Skin epidermis (tissue), 12 donors: ENCODE data around the gene PELI1.
A peak's percentile ranks its signal among the peaks of the same experiment; 100 is the strongest.
"Not testable (repeated sequence)": the region's sequence is repeated elsewhere in the genome, so short reads cannot be mapped to it uniquely, and the experiment has no call there.

Experiments used
- H3K27ac ChIP-seq, 21 experiments: fragments of 200-600 bp; sonication (generic) in 11 of 21; one replicate each; pipeline ENCODE4 v1.5.0; 2020; ENCODE audit warnings: mild to moderate bottlenecking in 3 of 21, inconsistent platforms in 2 of 21, moderate library complexity in 2 of 21
- H3K4me3 ChIP-seq, 7 experiments: fragments of 200-600 bp; sonication (generic) in 2 of 7; one replicate each; pipeline ENCODE4 v1.5.0; 2020; ENCODE audit warnings: inconsistent platforms in 2 of 7, mild to moderate bottlenecking in 2 of 7, moderate library complexity in 1 of 7

Gene PELI1

GRCh38 chr2:64128406-64128805 lies 15.8 kb downstream of the PELI1 start:
- no peak overlapping the region for H3K4me3 ChIP-seq
- no peak overlapping the region for H3K27ac ChIP-seq

DNA sequence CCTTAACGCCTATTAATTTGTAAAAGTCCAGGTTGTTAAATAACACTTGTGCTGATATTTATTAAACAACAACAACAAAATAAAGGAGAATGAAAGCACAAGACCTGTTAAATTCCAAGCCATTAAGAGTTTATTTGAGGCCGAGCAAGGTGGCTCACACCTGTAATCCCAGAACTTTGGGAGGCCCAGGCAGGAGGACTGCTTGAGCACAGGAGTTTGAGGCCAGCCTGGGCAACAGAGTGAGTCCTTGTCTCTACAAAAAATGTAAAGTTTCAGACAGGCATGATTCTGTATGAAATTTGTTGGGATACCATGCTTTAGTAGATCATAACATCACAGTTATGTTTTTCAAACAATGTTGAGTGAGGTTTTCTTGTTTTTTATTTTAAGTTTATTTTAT lies 17.1 kb downstream of the PELI1 start:
- H3K4me3 ChIP-seq: no peak overlapping the region

GRCh38 chr2:64126601-64127000 lies 17.6 kb downstream of the PELI1 start:
- no peak overlapping the region for H3K27ac ChIP-seq
- no peak overlapping the region for H3K4me3 ChIP-seq

More for the DNA sequence above, 17.1 kb downstream of the PELI1 start:
- no peak overlapping the region for H3K27ac ChIP-seq

DNA sequence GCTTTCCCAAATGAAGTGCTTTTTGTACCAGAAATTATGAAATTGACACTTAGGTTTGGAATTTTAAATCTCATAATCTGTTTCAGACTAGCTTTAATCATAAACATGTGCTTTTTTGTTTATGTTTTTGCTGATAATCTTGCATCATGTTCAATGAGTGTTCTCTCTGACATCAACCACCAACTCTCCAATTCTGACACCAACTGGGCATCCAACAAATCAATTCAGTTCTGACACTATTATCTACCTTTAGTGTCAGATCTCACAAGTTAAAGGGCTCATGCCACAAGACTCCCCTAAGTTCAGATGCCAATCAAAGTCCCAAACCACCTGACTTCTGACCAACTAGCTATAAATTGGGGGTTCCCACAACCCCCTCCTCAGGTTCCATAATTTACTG lies 19.6 kb downstream of the PELI1 start:
- H3K4me3 ChIP-seq: no peak overlapping the region
- H3K27ac ChIP-seq: peak overlapping the region in 1 of 21 experiments; percentile 32

DNA sequence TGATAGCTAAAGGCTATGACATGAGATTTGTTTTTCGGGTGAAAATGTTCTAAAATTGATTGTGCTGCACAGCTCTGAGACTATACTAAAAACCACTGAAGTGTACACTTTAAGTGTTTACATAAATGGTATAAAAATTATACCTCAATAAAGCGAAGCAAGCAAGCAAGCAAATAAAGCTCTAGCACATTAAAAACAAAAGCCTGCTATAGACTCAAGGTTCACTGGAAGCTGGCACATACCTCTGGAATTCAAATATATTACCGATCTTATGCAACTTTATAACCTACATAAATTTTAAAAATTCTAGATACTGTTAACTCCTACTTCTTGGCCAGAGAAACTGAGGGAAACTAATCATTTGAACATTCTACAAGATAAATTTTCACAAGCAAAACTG lies 20.1 kb downstream of the PELI1 start:
- H3K4me3 ChIP-seq: no peak overlapping the region
- peak overlapping the region in 1 of 21 experiments; percentile 13 for H3K27ac ChIP-seq

GRCh38 chr2:64123740-64124139 lies 20.5 kb downstream of the PELI1 start:
- no peak overlapping the region for H3K4me3 ChIP-seq
- H3K27ac ChIP-seq: peak overlapping the region in 1 of 21 experiments; percentile 13

DNA sequence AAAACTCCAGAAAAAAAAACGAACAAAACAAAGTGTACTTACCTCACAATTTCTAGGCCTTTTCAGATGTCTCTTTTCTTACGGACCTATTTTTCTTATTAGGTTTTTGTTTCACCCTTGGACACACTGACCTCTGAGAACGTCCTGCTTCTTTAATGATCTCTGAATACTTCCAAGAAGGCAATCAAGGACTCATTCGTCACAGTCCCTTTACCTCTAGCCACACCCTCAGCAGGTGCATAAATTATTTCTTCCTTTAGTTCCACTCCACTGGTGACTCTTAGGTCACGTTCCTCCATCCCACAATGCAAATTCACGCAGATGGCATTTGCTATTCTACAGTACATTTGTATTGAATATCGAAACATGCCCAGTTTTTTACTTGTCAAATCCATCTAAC lies 21.9 kb downstream of the PELI1 start:
- Histone ChIP-seq H3K27ac (no peak overlapping the region), H3K4me3 (no peak overlapping the region)

- Histone ChIP-seq H3K4me3 (no peak overlapping the region), H3K27ac (peak overlapping the region in 3 of 21 experiments; percentile 10 to 52 (median 32))
These were observed 23.3 kb downstream of the PELI1 start for GRCh38 chr2:64120928-64121327.

DNA sequence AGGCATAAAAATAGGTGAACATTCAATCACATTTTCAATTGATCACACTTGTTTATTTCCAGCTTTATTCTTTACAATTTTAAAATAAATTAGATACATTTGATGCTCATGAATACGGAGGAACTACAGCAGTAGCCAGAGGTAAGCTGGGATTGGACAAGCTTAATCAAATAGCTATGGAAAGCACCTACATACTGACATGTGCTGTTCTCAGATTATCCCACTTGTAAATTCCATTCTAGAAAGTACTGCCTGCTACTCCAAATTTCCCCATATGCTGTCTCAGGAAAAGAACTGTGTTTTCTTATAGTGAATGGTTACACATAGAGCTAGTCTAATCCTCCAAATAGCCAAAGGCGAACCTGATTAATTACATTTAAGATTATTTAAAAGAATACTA lies 24.2 kb downstream of the PELI1 start:
- Histone ChIP-seq H3K27ac (peak overlapping the region in 3 of 21 experiments; percentile 1 to 52 (median 10)), H3K4me3 (no peak overlapping the region)

DNA sequence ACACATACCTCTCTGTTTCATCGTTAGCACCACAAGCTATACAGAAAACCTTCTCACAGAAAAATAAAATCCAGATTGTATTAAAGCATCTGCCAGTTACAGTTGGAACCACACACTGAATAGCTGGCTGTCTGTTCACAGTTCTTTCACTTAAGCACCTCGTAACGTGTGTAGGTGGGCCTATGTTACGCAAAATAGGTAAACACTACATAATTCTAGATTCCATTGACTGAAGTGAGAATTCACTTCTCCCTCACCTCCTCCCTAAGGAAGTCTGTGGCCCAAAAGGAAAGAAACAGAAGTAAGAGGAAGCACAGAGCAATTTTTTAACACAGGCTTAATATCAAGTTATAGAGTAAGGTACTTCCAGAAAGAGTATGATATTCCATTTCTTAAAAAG lies 24.9 kb downstream of the PELI1 start:
- Histone ChIP-seq H3K4me3 (no peak overlapping the region), H3K27ac (peak overlapping the region in 1 of 21 experiments; percentile 3)

DNA sequence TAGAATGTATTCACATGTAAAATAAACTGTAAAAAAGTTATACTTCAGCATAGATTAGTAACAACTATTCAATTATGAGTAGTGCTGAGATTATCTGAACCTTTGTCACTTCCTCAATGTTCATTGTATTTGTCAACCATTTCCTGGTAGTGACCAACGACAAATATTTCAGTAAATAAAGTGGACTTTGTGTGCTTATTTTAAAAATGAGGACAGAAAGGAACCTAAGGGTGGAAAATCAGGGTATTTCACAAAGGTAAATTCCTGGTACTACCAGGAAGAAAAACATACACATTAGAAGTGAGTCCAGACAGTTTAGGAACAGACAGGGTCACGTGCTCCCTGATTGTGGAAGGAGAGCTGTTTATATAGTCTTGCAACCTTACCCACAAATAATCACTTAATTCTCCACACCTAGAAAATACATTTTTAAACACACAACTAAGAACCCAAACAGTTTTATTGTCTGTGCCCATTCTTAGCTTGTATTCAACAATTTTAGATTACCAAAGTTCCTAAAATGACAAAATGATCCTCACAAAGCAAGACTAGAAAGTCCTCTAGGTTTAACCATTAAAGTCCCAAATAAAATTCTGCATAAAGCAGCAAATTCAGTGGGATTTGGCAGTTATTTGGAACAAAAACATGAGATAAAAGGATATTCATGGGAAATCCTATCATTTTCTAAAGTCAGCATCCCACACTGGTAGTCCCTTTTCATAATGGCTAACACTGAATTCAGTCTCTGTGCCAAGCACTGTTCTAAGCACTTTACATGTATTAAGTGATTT lies 28.2 kb downstream of the PELI1 start:
- Histone ChIP-seq H3K27ac (peak overlapping the region in 9 of 21 experiments; percentile 2 to 66 (median 32)), H3K4me3 (no peak overlapping the region)

- no peak overlapping the region for H3K4me3 ChIP-seq
- peak overlapping the region in 11 of 21 experiments; percentile 5 to 69 (median 46) for H3K27ac ChIP-seq
These were observed 29.3 kb downstream of the PELI1 start for GRCh38 chr2:64114912-64115277.

GRCh38 chr2:64114063-64114911 lies 29.9 kb downstream of the PELI1 start:
- Histone ChIP-seq H3K4me3 (no peak overlapping the region), H3K27ac (peak overlapping the region in 14 of 21 experiments; percentile 5 to 69 (median 42))

- Histone ChIP-seq H3K27ac (no peak overlapping the region), H3K4me3 (no peak overlapping the region)
These were observed 32.2 kb downstream of the PELI1 start for GRCh38 chr2:64112016-64112415.

DNA sequence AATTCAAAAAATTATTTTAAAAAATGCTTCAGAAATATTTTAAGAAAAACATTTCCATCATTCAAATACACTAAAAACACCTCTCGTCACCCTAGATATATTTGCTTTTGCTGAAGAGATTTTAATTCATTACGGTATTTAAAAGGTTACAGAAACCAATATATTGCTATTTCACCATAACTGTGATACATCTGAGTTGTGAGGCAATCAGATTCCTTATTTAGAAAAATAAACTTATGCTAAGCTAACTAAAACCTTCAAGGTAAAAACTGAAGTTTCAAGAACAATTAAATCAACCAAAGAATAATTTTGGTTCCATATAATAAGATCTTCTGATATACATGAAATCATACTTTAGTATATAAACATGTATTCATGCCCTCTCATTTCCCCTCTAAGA lies 32.8 kb downstream of the PELI1 start:
- Histone ChIP-seq H3K27ac (no peak overlapping the region), H3K4me3 (no peak overlapping the region)

DNA sequence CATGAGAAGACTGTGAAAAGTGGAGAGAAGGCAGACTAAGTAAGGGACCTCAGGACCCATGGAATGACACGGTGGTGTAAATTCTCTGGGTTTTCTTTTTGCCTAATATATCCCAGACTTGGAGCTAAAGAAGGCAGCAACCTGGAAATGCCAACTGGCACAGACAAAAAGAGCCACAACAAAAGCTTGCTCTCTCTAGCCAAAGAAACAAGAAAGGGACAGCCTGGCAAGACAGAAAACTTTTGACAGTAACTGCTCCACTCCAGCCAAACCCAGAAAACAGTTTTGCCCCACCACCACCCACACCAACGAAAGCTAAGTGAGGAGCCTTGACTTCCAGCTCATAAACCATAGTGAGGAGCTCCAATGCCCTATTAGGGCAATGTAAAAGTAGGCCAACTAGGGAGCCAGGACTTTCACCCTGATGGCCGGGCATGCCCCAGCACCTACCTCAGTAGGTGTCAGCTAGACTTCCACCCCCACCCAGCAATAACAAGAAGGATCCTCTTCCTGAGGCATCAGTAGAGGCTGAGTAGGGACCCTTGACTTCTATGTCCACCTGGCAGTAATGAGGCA lies 35.5 kb downstream of the PELI1 start:
- peak overlapping the region in 2 of 21 experiments; percentile 3 to 43 for H3K27ac ChIP-seq
- no peak overlapping the region for H3K4me3 ChIP-seq

DNA sequence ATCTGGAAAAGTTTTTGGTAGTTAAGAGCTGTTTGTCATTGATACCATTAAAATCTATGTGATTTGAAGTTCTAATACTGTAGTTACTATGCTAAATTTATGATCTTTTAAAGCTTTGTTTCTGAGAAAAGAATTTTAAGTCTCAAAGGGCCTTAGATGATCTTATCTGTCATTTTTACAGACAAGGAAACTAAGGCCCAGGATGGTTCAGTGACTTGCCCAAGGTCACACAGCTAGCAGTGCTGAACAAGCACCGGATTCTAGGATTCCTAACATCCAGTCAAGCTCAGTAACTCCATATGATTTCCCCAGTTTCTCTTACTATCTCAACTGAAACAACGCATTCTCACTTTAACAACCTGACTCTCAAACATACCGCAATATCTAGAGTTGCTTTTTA lies 37.7 kb downstream of the PELI1 start:
- peak overlapping the region in 2 of 21 experiments; percentile 2 to 28 for H3K27ac ChIP-seq
- H3K4me3 ChIP-seq: no peak overlapping the region

DNA sequence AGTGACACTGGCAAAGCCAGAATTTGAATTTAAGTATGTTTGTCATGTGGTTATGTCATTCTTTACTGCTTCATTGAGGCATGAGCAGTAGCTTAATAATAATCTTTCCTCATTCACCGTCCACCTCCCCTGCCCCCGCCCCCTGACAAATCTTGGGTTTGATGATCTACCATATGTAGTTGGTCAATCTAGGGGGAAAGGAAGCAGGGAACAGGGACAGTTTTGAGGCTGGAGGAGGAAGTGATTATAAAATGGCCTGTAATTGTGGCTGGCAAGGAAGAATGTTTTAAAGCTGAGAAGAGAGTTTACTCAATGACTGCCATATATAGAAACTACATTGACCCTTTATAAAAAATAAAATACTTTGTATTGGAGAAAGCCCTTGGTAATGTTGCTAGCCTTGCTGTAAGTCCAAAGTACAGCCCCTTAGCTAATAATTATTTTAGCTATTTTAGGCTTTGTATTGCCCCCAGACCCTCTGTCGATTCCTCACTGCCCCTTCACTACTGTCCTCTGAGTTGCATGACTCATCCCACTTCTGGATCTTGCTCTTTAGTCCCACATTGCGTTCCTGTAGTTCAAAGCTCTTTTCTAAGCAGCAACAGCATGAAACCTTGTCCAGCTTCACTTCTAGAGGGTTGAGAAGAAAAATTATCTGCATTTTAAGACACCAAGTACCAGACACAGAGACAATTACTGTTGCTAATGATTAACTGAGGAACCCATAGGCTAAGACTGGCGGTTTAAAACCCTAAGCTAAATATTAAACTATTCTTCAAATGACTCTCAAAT lies 38.4 kb downstream of the PELI1 start:
- Histone ChIP-seq H3K27ac (peak overlapping the region in 4 of 21 experiments; percentile 2 to 28 (median 24)), H3K4me3 (no peak overlapping the region)

DNA sequence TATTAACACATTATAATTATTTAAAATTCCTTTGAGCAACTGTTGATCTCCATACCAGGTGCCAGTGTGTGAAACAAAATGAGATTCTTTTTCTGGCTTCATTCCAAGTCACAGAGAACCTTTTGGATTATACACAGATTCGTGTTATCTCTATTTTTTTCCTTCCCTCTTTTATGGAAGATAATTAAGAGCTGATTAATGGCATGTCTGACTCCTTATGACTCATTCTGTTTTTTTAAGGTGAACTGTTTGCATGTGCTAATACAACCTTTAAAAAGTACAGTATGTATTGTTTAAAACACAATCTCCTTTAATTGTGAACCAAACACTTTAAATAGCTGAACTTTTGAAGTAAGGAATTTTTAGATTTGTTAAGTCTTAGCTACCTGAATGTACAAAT lies 39.3 kb downstream of the PELI1 start:
- Histone ChIP-seq H3K4me3 (no peak overlapping the region), H3K27ac (peak overlapping the region in 1 of 21 experiments; percentile 2)

DNA sequence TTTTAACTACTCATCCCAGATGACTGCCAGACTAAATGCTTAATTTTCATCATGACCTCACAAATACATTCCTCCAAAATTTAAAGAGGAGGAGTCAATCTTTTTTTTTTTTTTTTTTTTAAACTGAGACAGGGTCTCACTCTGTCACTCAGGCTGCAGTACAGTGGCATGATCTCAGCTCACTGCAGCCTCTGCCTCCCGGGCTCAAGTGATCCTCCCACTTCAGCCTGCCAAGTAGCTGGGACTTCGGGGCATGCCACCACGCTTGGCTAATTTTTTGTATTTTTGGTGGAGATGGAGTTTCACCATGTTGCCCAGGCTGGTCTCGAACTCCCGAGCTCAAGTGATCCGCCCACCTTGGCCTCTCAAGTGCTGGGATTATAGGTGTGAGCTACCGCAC lies 41.5 kb downstream of the PELI1 start:
- H3K4me3 ChIP-seq, H3K27ac ChIP-seq: not testable (repeated sequence)
